KMS-11 (cell line): ENCODE results near the gene SEC14L6.

Experiments used
- H2AFZ ChIP-seq: fragments of 200-600 bp; sonication (generic); 2 replicates; pipeline ENCODE4 v1.6.1; 2016; ENCODE audit warnings: antibody characterized with exemption, mixed run types, low read depth
- H3K27ac ChIP-seq: fragments of 200-600 bp; sonication (generic); 2 replicates; pipeline ENCODE4 v1.6.1; 2016; ENCODE audit warnings: mild to moderate bottlenecking, mixed run types
- H3K27me3 ChIP-seq: fragments of 200-600 bp; sonication (generic); 2 replicates; pipeline ENCODE4 v1.6.1; 2017; ENCODE audit warnings: mild to moderate bottlenecking, low read depth, mixed run types, moderate library complexity; ENCODE audit not compliant: insufficient read depth
- H3K36me3 ChIP-seq: fragments of 200-600 bp; sonication (generic); 2 replicates; pipeline ENCODE4 v1.6.1; 2017; ENCODE audit warnings: mild to moderate bottlenecking, mixed run types; ENCODE audit not compliant: insufficient read depth
- H3K4me1 ChIP-seq: fragments of 200-600 bp; sonication (generic); 2 replicates; pipeline ENCODE4 v1.6.1; 2016; ENCODE audit warnings: mild to moderate bottlenecking, low read depth, mixed run types; ENCODE audit not compliant: poor library complexity, severe bottlenecking
- H3K4me2 ChIP-seq: fragments of 200-600 bp; sonication (generic); 2 replicates; pipeline ENCODE4 v1.7.0; 2016; ENCODE audit warnings: mild to moderate bottlenecking, mixed run types
- H3K4me3 ChIP-seq: fragments of 200-600 bp; sonication (generic); IDR thresholded peaks from 2 replicates; pipeline ENCODE4 v1.6.1; 2017; ENCODE audit warnings: low read depth, low read length, mixed read lengths; ENCODE audit not compliant: insufficient read depth
- H3K79me2 ChIP-seq: fragments of 200-600 bp; sonication (generic); 2 replicates; pipeline ENCODE4 v1.6.1; 2016; ENCODE audit warnings: low read depth, mixed run types; ENCODE audit not compliant: insufficient read depth
- H3K9ac ChIP-seq: fragments of 200-600 bp; sonication (generic); 2 replicates; pipeline ENCODE4 v1.6.1; 2016; ENCODE audit warnings: mild to moderate bottlenecking, mixed run types
- H4K20me1 ChIP-seq: fragments of 200-600 bp; sonication (generic); 2 replicates; pipeline ENCODE4 v1.6.1; 2016; ENCODE audit warnings: mild to moderate bottlenecking, mixed run types; ENCODE audit not compliant: insufficient read depth
- CTCF ChIP-seq: fragments of 200-600 bp; sonication (generic); conservative IDR thresholded peaks from 2 replicates; pipeline ENCODE4 v1.6.1; 2017; ENCODE audit warnings: low read depth, mild to moderate bottlenecking, antibody characterized with exemption, low read length, moderate library complexity, mixed read lengths

The SEC14L6 gene

GRCh38 chr22:30506507-30506968 lies 40.0 kb downstream of the SEC14L6 start:
- Histone ChIP-seq H4K20me1 (no peaks in the 10 kb centered on the region), H3K4me3 (no peak overlapping the region), H3K27ac (no peak overlapping the region), H2AFZ (no peak overlapping the region), H3K79me2 (no peaks in the 10 kb centered on the region), H3K4me1 (no peaks in the 10 kb centered on the region), H3K36me3 (no peaks in the 10 kb centered on the region), H3K27me3 (no peaks in the 10 kb centered on the region; the same call in 1 of the 2 replicates), H3K9ac (no peak overlapping the region), H3K4me2 (no peak overlapping the region)
- TF ChIP-seq CTCF = no peak

- no peak for TF ChIP-seq CTCF
- H3K27me3 ChIP-seq = peaks cover 2% of the 10 kb centered on the region; the same call in 1 of the 2 replicates
- H2AFZ ChIP-seq = no peak overlapping the region
- H3K79me2 ChIP-seq = no peaks in the 10 kb centered on the region
- H3K9ac ChIP-seq = no peak overlapping the region
- no peak overlapping the region for H3K4me2 ChIP-seq
- H3K36me3 ChIP-seq = no peaks in the 10 kb centered on the region
- H3K4me1 ChIP-seq = no peaks in the 10 kb centered on the region
- H3K4me3 ChIP-seq = no peak overlapping the region
- H4K20me1 ChIP-seq = no peaks in the 10 kb centered on the region
- H3K27ac ChIP-seq = no peak overlapping the region
Measured at GRCh38 chr22:30503551-30503950, 43.0 kb downstream of the SEC14L6 start.

GRCh38 chr22:30502911-30503310 lies 43.6 kb downstream of the SEC14L6 start:
- Histone ChIP-seq H3K79me2 (no peaks in the 10 kb centered on the region), H3K4me3 (no peak overlapping the region), H4K20me1 (no peaks in the 10 kb centered on the region), H3K36me3 (no peaks in the 10 kb centered on the region), H3K9ac (no peak overlapping the region), H3K4me2 (no peak overlapping the region), H3K4me1 (no peaks in the 10 kb centered on the region), H3K27me3 (peaks cover 6% of the 10 kb centered on the region; the same call in 1 of the 2 replicates), H3K27ac (no peak overlapping the region), H2AFZ (no peak overlapping the region)
- no peak for TF ChIP-seq CTCF

- H2AFZ ChIP-seq = no peak overlapping the region
- no peak for TF ChIP-seq CTCF
- H3K27ac ChIP-seq = no peak overlapping the region
- no peaks in the 10 kb centered on the region for H3K36me3 ChIP-seq
- no peak overlapping the region for H3K4me3 ChIP-seq
- peaks cover 8% of the 10 kb centered on the region; the same call in 1 of the 2 replicates for H3K27me3 ChIP-seq
- H4K20me1 ChIP-seq = no peaks in the 10 kb centered on the region
- no peak overlapping the region for H3K4me2 ChIP-seq
- no peaks in the 10 kb centered on the region for H3K4me1 ChIP-seq
- H3K79me2 ChIP-seq = no peaks in the 10 kb centered on the region
- no peak overlapping the region for H3K9ac ChIP-seq
Measured at GRCh38 chr22:30502153-30502552, 44.4 kb downstream of the SEC14L6 start.
